PC-9 (cell line): ENCODE data around the gene LMLN.

Experiments used
- CTCF ChIP-seq: fragments of 200-600 bp; sonication (generic); conservative IDR thresholded peaks from 2 replicates; pipeline ENCODE4 v1.6.1; 2017; ENCODE audit warnings: mixed run types, antibody characterized with exemption, mild to moderate bottlenecking, moderate library complexity
- EZH2 ChIP-seq: fragments of 200-600 bp; sonication (generic); IDR thresholded peaks from 2 replicates; pipeline ENCODE4 v1.8.0; 2017; ENCODE audit warnings: antibody characterized with exemption, low read depth

- TF ChIP-seq CTCF (no peak), EZH2 (no peak)
These were observed 2.3 kb upstream of the LMLN start for GRCh38 chr3:197957790-197958133.
